Measurements from ENCODE around the gene CACNG1. TPM values are rescaled to one million over a fixed set of nuclear protein-coding genes. Genes with fewer than 3 reads are reported as not detected.

CACNG1 gene, protein sequence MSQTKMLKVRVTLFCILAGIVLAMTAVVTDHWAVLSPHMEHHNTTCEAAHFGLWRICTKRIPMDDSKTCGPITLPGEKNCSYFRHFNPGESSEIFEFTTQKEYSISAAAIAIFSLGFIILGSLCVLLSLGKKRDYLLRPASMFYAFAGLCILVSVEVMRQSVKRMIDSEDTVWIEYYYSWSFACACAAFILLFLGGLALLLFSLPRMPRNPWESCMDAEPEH
- not detected for polyA plus RNA-seq (2013, experiment 1 of 4)
- polyA plus RNA-seq (2013, experiment 2 of 4), result not detected
- polyA plus RNA-seq (2013, experiment 3 of 4), result not detected
- polyA plus RNA-seq (2013, experiment 4 of 4), result not detected

DNA sequence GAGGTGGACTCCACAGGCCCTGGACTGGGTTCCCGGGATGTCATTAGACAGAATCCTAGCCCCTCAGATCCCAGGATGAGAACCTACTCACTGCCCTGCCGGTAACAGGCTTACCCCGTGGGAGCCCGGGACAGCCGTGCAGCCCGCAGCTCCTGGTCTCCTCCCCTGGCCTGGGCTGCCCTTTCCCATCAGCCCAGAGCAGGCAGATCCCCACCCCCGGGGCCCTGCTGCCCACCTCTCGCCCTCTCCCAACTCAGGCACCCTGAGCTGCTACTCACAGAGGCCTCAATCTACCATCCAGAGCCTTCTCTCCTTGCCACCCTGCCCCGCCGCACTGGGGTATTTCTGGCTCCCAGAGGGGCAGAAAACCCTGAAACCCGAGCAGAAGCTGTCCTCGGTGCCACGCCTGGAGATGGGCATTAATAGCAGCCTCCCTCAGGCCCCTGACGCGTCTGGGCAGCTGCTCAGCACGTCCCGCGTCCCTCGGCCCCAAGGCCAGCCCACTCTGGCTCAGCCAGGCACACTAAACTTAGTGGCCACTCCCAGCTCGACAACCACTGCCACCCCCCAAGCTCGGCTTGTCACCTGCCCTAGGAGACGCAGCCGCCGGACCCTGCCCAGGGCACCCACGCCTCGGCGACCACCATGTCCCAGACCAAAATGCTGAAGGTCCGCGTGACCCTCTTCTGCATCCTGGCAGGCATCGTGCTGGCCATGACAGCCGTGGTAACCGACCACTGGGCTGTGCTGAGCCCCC is at the start of gene CACNG1:
CACNG1 (plus strand) TSS at position 539 of the 757 bp plus-strand sequence; CDS start at position 646, 107 bp downstream.
- Histone ChIP-seq H3K9me3 (ENCODE audit: control insufficient read depth, low read length) (peaks cover 4% of the 10 kb centered on the region), H3K36me3 (ENCODE audit: control insufficient read depth, insufficient read depth, low read length) (no peaks in the 10 kb centered on the region), H3K4me3 (ENCODE audit: insufficient read depth, low read depth, low read length) (no peak within 1 kb of the TSS), H3K4me1 (ENCODE audit: control insufficient read depth, insufficient read depth, low read length) (peaks cover 6% of the 10 kb centered on the region), H3K27me3 (ENCODE audit: control insufficient read depth, insufficient read depth, low read length, poor library complexity, severe bottlenecking) (no peaks in the 10 kb centered on the region), H3K27ac (ENCODE audit: insufficient read depth, low read depth, low read length, poor library complexity, severe bottlenecking) (no peak within 1 kb of the TSS)
- WGBS, 2 experiments, result 91 to 92% methylated on average over 32 of the region's 32 CpGs

DNA sequence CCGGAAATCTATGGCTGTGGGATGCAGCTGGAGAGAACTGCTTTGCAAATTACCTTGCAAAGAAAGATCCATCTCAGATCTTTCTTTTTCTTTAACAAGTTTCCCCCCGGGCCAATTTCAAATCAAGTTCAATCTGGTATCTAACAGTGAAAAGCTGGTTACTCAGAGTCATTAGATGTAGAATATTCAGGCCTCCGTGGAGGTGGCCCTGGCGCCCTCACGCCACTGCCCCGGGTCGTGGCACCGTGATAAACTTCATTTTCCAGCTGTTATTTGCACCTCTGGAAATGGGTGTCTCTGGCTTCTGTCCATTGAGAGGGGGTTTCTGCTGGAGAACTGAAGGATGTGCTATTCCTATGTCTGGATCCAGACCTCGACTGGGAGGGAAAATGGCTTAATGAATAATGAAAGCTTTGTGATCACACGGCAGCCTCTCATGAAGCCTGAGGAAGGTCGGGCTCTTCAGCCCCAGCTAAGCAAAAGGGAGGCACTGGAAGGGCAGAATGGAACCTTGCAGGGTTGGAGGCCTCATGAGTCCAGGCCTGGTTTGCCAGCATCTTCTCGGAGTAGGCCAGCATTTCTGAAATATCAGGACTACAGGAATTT is 49.3 kb upstream of the CACNG1 start:
- WGBS, 2 experiments, result 94 to 95% methylated on average over 12 of the region's 12 CpGs
- no peaks in the 10 kb centered on the region for H3K4me1 ChIP-seq (ENCODE audit: control insufficient read depth, insufficient read depth, low read length)
- H3K36me3 ChIP-seq (ENCODE audit: control insufficient read depth, insufficient read depth, low read length), result no peaks in the 10 kb centered on the region
- H3K27me3 ChIP-seq (ENCODE audit: control insufficient read depth, insufficient read depth, low read length, poor library complexity, severe bottlenecking), result no peaks in the 10 kb centered on the region
- H3K9me3 ChIP-seq (ENCODE audit: control insufficient read depth, low read length), result no peaks in the 10 kb centered on the region
- H3K4me3 ChIP-seq (ENCODE audit: insufficient read depth, low read depth, low read length), result no peak overlapping the region
- H3K27ac ChIP-seq (ENCODE audit: insufficient read depth, low read depth, low read length, poor library complexity, severe bottlenecking), result no peak overlapping the region

DNA sequence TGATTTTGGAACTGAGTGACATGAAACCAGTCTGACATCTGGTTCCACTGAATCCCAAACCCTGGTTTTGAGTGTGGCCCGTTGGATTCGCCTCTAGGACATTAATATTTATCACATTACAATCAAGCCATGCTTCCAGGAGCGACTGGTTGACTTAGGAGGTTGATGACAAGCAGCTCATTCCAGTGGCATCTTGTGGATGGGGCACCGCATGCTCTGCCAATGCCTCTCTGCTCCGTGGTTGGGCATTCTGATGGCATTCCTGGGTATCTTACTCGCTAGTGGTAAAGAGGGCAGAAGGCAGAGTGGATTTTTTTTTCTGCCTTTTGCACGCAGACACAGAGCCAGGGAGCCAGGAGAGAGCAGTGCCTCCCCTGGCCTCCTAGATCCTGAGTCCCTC is 48.4 kb upstream of the CACNG1 start:
- Histone ChIP-seq H3K36me3 (ENCODE audit: control insufficient read depth, insufficient read depth, low read length) (no peaks in the 10 kb centered on the region), H3K4me1 (ENCODE audit: control insufficient read depth, insufficient read depth, low read length) (no peaks in the 10 kb centered on the region), H3K27me3 (ENCODE audit: control insufficient read depth, insufficient read depth, low read length, poor library complexity, severe bottlenecking) (no peaks in the 10 kb centered on the region), H3K9me3 (ENCODE audit: control insufficient read depth, low read length) (no peaks in the 10 kb centered on the region), H3K27ac (ENCODE audit: insufficient read depth, low read depth, low read length, poor library complexity, severe bottlenecking) (no peak overlapping the region), H3K4me3 (ENCODE audit: insufficient read depth, low read depth, low read length) (no peak overlapping the region)
- 93 to 94% methylated on average over 7 of the region's 7 CpGs for WGBS, 2 experiments

DNA sequence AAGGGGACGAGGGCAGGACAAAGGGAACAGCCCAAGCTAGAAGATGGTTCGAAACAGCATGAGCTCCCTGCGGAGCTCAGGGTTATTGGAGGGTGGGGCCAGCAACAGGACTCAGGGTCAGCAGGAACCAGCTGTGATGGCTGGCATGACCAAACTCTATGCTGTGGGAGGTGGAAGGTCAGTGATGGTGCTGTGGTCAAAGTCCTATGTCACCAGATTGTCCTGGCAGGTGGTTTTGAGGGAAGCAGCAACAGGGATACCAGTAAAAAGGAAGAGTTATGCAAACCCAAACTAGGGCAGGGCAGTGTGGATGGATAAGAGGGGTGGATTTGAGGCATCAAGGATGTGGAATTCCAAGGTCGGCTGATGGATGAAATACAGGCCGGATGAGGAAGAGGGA is 47.4 kb upstream of the CACNG1 start:
- H3K4me3 ChIP-seq (ENCODE audit: insufficient read depth, low read depth, low read length), result no peak overlapping the region
- 85 to 87% methylated on average over 5 of the region's 5 CpGs for WGBS, 2 experiments
- no peaks in the 10 kb centered on the region for H3K9me3 ChIP-seq (ENCODE audit: control insufficient read depth, low read length)
- no peaks in the 10 kb centered on the region for H3K4me1 ChIP-seq (ENCODE audit: control insufficient read depth, insufficient read depth, low read length)
- H3K27me3 ChIP-seq (ENCODE audit: control insufficient read depth, insufficient read depth, low read length, poor library complexity, severe bottlenecking), result no peaks in the 10 kb centered on the region
- no peak overlapping the region for H3K27ac ChIP-seq (ENCODE audit: insufficient read depth, low read depth, low read length, poor library complexity, severe bottlenecking)
- H3K36me3 ChIP-seq (ENCODE audit: control insufficient read depth, insufficient read depth, low read length), result no peaks in the 10 kb centered on the region

DNA sequence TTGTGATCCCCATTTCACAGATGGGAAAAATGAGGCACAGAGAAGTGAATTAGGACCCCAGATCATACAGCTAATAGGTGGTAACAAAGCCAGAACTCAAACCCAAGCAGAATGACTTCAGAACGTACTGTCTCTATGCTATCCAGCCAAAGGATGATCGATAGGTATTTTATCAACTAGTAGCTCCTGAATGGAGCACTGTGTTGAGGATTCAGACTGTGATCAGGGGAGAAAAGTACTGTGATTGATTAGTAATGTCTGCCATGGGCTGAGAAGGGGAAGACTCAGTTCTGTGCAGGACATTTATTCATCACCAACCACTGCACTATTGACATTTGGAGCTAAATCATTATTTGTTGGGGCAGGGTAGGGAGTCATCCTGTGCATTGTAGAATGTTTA is 41.1 kb upstream of the CACNG1 start:
- Histone ChIP-seq H3K4me1 (ENCODE audit: control insufficient read depth, insufficient read depth, low read length) (no peaks in the 10 kb centered on the region), H3K4me3 (ENCODE audit: insufficient read depth, low read depth, low read length) (no peak overlapping the region), H3K36me3 (ENCODE audit: control insufficient read depth, insufficient read depth, low read length) (no peaks in the 10 kb centered on the region), H3K27ac (ENCODE audit: insufficient read depth, low read depth, low read length, poor library complexity, severe bottlenecking) (no peak overlapping the region), H3K27me3 (ENCODE audit: control insufficient read depth, insufficient read depth, low read length, poor library complexity, severe bottlenecking) (no peaks in the 10 kb centered on the region), H3K9me3 (ENCODE audit: control insufficient read depth, low read length) (no peaks in the 10 kb centered on the region)
- 92 to 96% methylated on average over 2 of the region's 2 CpGs for WGBS, 2 experiments

DNA sequence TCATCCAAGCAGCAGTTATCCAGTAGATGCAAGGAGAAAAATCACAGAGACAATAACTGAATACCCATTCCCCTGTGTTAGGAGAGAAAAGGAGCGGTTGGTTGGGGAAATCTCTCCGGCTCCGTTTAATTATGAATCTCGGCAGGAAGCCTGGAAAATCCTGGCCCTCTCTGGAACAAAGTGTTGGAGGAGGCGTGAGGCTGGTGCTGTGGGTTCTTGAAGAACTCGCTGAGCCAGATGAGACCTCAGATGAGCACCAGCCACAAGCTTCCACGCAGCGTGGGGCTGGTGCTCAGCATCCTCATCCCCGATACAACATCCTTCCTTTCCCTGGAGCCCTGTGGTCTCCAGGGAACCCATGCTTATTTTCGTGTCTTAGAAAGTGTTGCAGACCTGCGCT is 40.2 kb upstream of the CACNG1 start:
- Histone ChIP-seq H3K27ac (ENCODE audit: insufficient read depth, low read depth, low read length, poor library complexity, severe bottlenecking) (no peak overlapping the region), H3K27me3 (ENCODE audit: control insufficient read depth, insufficient read depth, low read length, poor library complexity, severe bottlenecking) (no peaks in the 10 kb centered on the region), H3K4me1 (ENCODE audit: control insufficient read depth, insufficient read depth, low read length) (no peaks in the 10 kb centered on the region), H3K4me3 (ENCODE audit: insufficient read depth, low read depth, low read length) (no peak overlapping the region), H3K9me3 (ENCODE audit: control insufficient read depth, low read length) (no peaks in the 10 kb centered on the region), H3K36me3 (ENCODE audit: control insufficient read depth, insufficient read depth, low read length) (no peaks in the 10 kb centered on the region)
- 89 to 90% methylated on average over 11 of the region's 11 CpGs for WGBS, 2 experiments

DNA sequence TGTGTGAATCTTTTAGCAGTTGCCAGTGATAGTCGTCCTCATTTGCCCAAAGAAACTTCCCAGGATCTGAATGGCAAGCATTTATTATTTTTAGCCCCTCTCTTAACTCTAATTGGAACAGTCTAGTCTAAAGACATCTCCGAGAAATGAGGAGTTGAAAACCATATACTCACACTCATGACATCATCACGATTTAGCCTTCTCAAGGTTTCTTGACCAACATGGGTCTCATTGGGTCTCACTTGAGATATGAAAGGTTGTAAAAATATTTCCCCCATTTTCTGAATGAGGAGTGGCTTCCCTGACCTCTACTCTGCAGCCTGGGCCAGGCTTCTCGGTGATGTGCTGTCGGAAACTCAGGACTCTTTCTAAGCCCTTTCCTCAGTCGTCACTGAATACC is 37.1 kb upstream of the CACNG1 start:
- Histone ChIP-seq H3K27me3 (ENCODE audit: control insufficient read depth, insufficient read depth, low read length, poor library complexity, severe bottlenecking) (no peaks in the 10 kb centered on the region), H3K4me1 (ENCODE audit: control insufficient read depth, insufficient read depth, low read length) (no peaks in the 10 kb centered on the region)
- 92 to 95% methylated on average over 6 of the region's 6 CpGs for WGBS, 2 experiments

DNA sequence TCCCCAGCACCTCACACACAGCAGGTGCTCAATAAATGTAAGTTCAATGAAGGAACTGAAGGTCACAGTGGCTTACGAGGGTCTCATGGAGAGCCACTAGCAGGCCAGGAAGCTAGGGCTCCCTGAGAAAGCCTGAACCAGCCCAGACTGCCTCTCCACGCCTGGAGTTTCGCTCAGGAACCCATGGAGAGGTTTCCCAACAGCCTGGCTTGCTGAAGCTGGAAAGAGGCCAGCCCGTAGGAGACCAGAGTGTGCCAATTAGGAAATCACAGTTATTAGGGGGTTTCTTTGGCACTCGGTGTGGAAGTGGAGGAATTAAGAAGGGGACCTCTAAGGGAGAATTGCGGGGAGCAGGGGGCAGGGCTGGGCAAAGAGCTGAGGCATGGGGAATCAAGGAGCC is 36.3 kb upstream of the CACNG1 start:
- Histone ChIP-seq H3K4me3 (ENCODE audit: insufficient read depth, low read depth, low read length) (no peak overlapping the region), H3K27me3 (ENCODE audit: control insufficient read depth, insufficient read depth, low read length, poor library complexity, severe bottlenecking) (no peaks in the 10 kb centered on the region), H3K36me3 (ENCODE audit: control insufficient read depth, insufficient read depth, low read length) (no peaks in the 10 kb centered on the region), H3K27ac (ENCODE audit: insufficient read depth, low read depth, low read length, poor library complexity, severe bottlenecking) (no peak overlapping the region), H3K9me3 (ENCODE audit: control insufficient read depth, low read length) (no peaks in the 10 kb centered on the region), H3K4me1 (ENCODE audit: control insufficient read depth, insufficient read depth, low read length) (no peaks in the 10 kb centered on the region)
- 92 to 95% methylated on average over 6 of the region's 6 CpGs for WGBS, 2 experiments

More for the DNA sequence above, 37.1 kb upstream of the CACNG1 start:
- Histone ChIP-seq H3K4me3 (ENCODE audit: insufficient read depth, low read depth, low read length) (no peak overlapping the region), H3K27ac (ENCODE audit: insufficient read depth, low read depth, low read length, poor library complexity, severe bottlenecking) (no peak overlapping the region), H3K9me3 (ENCODE audit: control insufficient read depth, low read length) (no peaks in the 10 kb centered on the region), H3K36me3 (ENCODE audit: control insufficient read depth, insufficient read depth, low read length) (no peaks in the 10 kb centered on the region)

DNA sequence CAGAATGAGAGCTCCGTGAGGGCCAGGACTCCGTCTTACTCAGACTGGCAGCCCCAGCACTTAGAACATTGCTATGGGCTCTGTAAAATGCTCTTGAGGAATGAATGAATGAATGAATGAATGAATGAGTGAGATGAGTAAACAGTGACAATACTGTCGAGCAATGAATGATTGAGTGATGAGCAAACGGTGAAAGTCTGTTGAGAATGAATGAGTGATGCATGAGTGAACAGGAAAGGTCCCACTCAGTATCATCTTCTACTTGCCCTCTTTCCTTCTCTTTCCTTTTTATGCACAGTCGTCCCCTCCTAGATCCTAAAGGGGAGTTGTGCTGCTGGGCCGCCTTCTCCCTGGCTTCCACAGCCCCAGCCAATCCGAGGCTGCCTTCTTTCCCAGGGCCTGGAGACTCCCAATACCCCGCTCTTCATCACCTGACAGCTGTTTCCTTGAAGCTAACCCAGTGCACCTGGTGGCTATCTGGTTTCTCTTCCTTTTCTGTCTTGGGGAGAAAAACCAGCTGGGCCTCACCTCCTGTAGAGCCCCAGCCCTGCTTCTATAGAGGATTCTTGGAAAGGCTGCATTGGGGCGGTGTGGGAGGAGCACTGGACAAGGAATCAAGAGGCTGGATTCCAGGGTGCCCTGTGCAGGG is 32.7 kb upstream of the CACNG1 start:
- Histone ChIP-seq H3K27ac (ENCODE audit: insufficient read depth, low read depth, low read length, poor library complexity, severe bottlenecking) (no peak overlapping the region), H3K9me3 (ENCODE audit: control insufficient read depth, low read length) (no peaks in the 10 kb centered on the region), H3K4me3 (ENCODE audit: insufficient read depth, low read depth, low read length) (no peak overlapping the region), H3K27me3 (ENCODE audit: control insufficient read depth, insufficient read depth, low read length, poor library complexity, severe bottlenecking) (no peaks in the 10 kb centered on the region), H3K36me3 (ENCODE audit: control insufficient read depth, insufficient read depth, low read length) (no peaks in the 10 kb centered on the region), H3K4me1 (ENCODE audit: control insufficient read depth, insufficient read depth, low read length) (no peaks in the 10 kb centered on the region)
- 91% methylated on average over 9 of the region's 9 CpGs for WGBS, 2 experiments

DNA sequence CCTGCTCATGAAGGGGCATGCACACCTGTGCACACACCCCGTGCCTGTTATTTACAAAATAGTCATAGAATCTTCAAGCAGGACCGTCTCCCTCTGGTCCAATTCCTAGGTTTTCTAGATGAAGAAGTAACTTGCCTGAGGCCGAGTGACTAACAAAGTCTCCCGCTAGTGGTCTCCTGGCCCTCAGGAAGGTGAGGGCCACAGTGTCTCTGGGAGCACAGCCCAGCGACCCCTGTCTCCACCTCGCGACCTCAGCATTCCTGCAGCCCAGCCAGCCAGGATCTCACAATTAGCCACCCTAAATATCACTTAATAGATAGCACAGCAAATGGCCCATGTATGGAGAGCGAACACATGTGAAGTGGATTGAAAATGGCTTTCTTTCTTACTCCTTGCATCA is 30.5 kb upstream of the CACNG1 start:
- H3K4me3 ChIP-seq (ENCODE audit: insufficient read depth, low read depth, low read length), result no peak overlapping the region
- 90 to 91% methylated on average over 8 of the region's 8 CpGs for WGBS, 2 experiments
- H3K36me3 ChIP-seq (ENCODE audit: control insufficient read depth, insufficient read depth, low read length), result no peaks in the 10 kb centered on the region
- H3K4me1 ChIP-seq (ENCODE audit: control insufficient read depth, insufficient read depth, low read length), result peaks cover 11% of the 10 kb centered on the region
- no peaks in the 10 kb centered on the region for H3K9me3 ChIP-seq (ENCODE audit: control insufficient read depth, low read length)
- no peaks in the 10 kb centered on the region for H3K27me3 ChIP-seq (ENCODE audit: control insufficient read depth, insufficient read depth, low read length, poor library complexity, severe bottlenecking)
- H3K27ac ChIP-seq (ENCODE audit: insufficient read depth, low read depth, low read length, poor library complexity, severe bottlenecking), result no peak overlapping the region

Data from ectodermal cell (in vitro differentiated cells).